Dendritic cell treated with granulocyte-macrophage colony-stimulating factor and Interleukin-4, amounts not matched to agents 40 ng/mL and 50 ng/mL, for 4 days (primary cell): ENCODE measurements around the gene AQP3.

Experiments
- H3K27ac Mint-ChIP-seq: one replicate; pipeline ENCODE4 v1.8.0; 2022; ENCODE audit warnings: mild to moderate bottlenecking, mixed read lengths
- H3K27me3 Mint-ChIP-seq: one replicate; pipeline ENCODE4 v1.8.0; 2022; ENCODE audit warnings: mild to moderate bottlenecking, mixed read lengths
- H3K36me3 Mint-ChIP-seq: one replicate; pipeline ENCODE4 v1.8.0; 2022; ENCODE audit warnings: low read depth, mixed read lengths
- H3K4me1 Mint-ChIP-seq: one replicate; pipeline ENCODE4 v1.8.0; 2022; ENCODE audit warnings: low read depth, mixed read lengths
- H3K4me3 Mint-ChIP-seq: one replicate; pipeline ENCODE4 v1.8.0; 2022; ENCODE audit warnings: mild to moderate bottlenecking, moderate library complexity, mixed read lengths
- H3K9me3 Mint-ChIP-seq: one replicate; pipeline ENCODE4 v1.8.0; 2022; ENCODE audit warnings: mixed read lengths
- intact Hi-C: fragments of 100-400 bp; cut with micrococcal nuclease; formaldehyde crosslinking; loops from one replicate; pipeline ENCODE4 v1.15.0; 2022

Gene AQP3

GRCh38 chr9:33468797-33469621 is 21.6 kb upstream of the AQP3 start:
- H3K36me3 Mint-ChIP-seq, result peaks cover 95% of the 10 kb centered on the region
- no peak overlapping the region for H3K4me3 Mint-ChIP-seq
- no peaks in the 10 kb centered on the region for H3K27me3 Mint-ChIP-seq
- no peak overlapping the region for H3K27ac Mint-ChIP-seq
- H3K4me1 Mint-ChIP-seq, result peaks cover 19% of the 10 kb centered on the region
- intact Hi-C loops, result loop anchor here (10.0 kb wide), 1 partner anchor 94 kb away; no protein-coding TSS in a partner anchor
- no peaks in the 10 kb centered on the region for H3K9me3 Mint-ChIP-seq

- peaks cover 95% of the 10 kb centered on the region for H3K36me3 Mint-ChIP-seq
- peaks cover 19% of the 10 kb centered on the region for H3K4me1 Mint-ChIP-seq
- H3K27me3 Mint-ChIP-seq, result no peaks in the 10 kb centered on the region
- H3K4me3 Mint-ChIP-seq, result no peak overlapping the region
- intact Hi-C loops, result loop anchor here (10.0 kb wide), 1 partner anchor 93 kb away; no protein-coding TSS in a partner anchor
- H3K9me3 Mint-ChIP-seq, result no peaks in the 10 kb centered on the region
- H3K27ac Mint-ChIP-seq, result no peak overlapping the region
These were observed 20.9 kb upstream of the AQP3 start for GRCh38 chr9:33468215-33468730.

GRCh38 chr9:33467526-33467925 is 20.1 kb upstream of the AQP3 start:
- Mint-ChIP-seq H3K4me1 (peaks cover 15% of the 10 kb centered on the region), H3K27ac (no peak overlapping the region), H3K27me3 (no peaks in the 10 kb centered on the region), H3K36me3 (peaks cover 99% of the 10 kb centered on the region), H3K9me3 (no peaks in the 10 kb centered on the region), H3K4me3 (no peak overlapping the region)
- intact Hi-C loops, result loop anchor here (10.0 kb wide), 1 partner anchor 93 kb away; no protein-coding TSS in a partner anchor

GRCh38 chr9:33466565-33467495 is 19.4 kb upstream of the AQP3 start:
- no peak overlapping the region for H3K4me3 Mint-ChIP-seq
- no peaks in the 10 kb centered on the region for H3K9me3 Mint-ChIP-seq
- no peak overlapping the region for H3K27ac Mint-ChIP-seq
- intact Hi-C loops, result loop anchor here (1.0 to 10.0 kb wide), 2 partner anchors 64 to 92 kb away; no protein-coding TSS in a partner anchor
- H3K27me3 Mint-ChIP-seq, result no peaks in the 10 kb centered on the region
- H3K4me1 Mint-ChIP-seq, result peaks cover 8% of the 10 kb centered on the region
- H3K36me3 Mint-ChIP-seq, result peaks cover 100% of the 10 kb centered on the region

- Mint-ChIP-seq H3K9me3 (no peaks in the 10 kb centered on the region), H3K27me3 (no peaks in the 10 kb centered on the region), H3K4me3 (no peak overlapping the region), H3K4me1 (no peaks in the 10 kb centered on the region), H3K27ac (no peak overlapping the region), H3K36me3 (peaks cover 100% of the 10 kb centered on the region)
- intact Hi-C loops, result loop anchor here (1.0 to 10.0 kb wide), 2 partner anchors 63 to 91 kb away; no protein-coding TSS in a partner anchor
These were observed 18.5 kb upstream of the AQP3 start for GRCh38 chr9:33465596-33466564.

- Mint-ChIP-seq H3K36me3 (peaks cover 99% of the 10 kb centered on the region), H3K4me3 (no peak overlapping the region), H3K27me3 (no peaks in the 10 kb centered on the region), H3K4me1 (no peaks in the 10 kb centered on the region), H3K9me3 (no peaks in the 10 kb centered on the region), H3K27ac (no peak overlapping the region)
- intact Hi-C loops, result loop anchor here (10.0 kb wide), 1 partner anchor 90 kb away; no protein-coding TSS in a partner anchor
These were observed 17.7 kb upstream of the AQP3 start for GRCh38 chr9:33465096-33465495.

- H3K27ac Mint-ChIP-seq, result no peak overlapping the region
- H3K27me3 Mint-ChIP-seq, result no peaks in the 10 kb centered on the region
- H3K4me1 Mint-ChIP-seq, result peaks cover 4% of the 10 kb centered on the region
- no peaks in the 10 kb centered on the region for H3K9me3 Mint-ChIP-seq
- intact Hi-C loops, result loop anchor here (10.0 kb wide), 1 partner anchor 89 kb away; no protein-coding TSS in a partner anchor
- H3K4me3 Mint-ChIP-seq, result no peak overlapping the region
- peaks cover 90% of the 10 kb centered on the region for H3K36me3 Mint-ChIP-seq
These were observed 16.7 kb upstream of the AQP3 start for GRCh38 chr9:33464045-33464636.

GRCh38 chr9:33463151-33463550 is 15.8 kb upstream of the AQP3 start:
- Mint-ChIP-seq H3K9me3 (no peaks in the 10 kb centered on the region), H3K4me1 (peaks cover 14% of the 10 kb centered on the region), H3K27me3 (no peaks in the 10 kb centered on the region), H3K4me3 (no peak overlapping the region), H3K27ac (no peak overlapping the region), H3K36me3 (peaks cover 80% of the 10 kb centered on the region)
- intact Hi-C loops, result loop anchor here (10.0 kb wide), 1 partner anchor 88 kb away; no protein-coding TSS in a partner anchor

- H3K4me1 Mint-ChIP-seq, result peaks cover 15% of the 10 kb centered on the region
- no peaks in the 10 kb centered on the region for H3K9me3 Mint-ChIP-seq
- no peak overlapping the region for H3K27ac Mint-ChIP-seq
- intact Hi-C loops, result loop anchor here (10.0 kb wide), 1 partner anchor 87 kb away; no protein-coding TSS in a partner anchor
- H3K27me3 Mint-ChIP-seq, result peaks cover under 1% of the 10 kb centered on the region
- H3K36me3 Mint-ChIP-seq, result peaks cover 63% of the 10 kb centered on the region
- H3K4me3 Mint-ChIP-seq, result no peak overlapping the region
These were observed 14.1 kb upstream of the AQP3 start for GRCh38 chr9:33461492-33461891.

- Mint-ChIP-seq H3K27ac (no peak overlapping the region), H3K27me3 (peaks cover 4% of the 10 kb centered on the region), H3K4me3 (no peak overlapping the region), H3K36me3 (peaks cover 57% of the 10 kb centered on the region), H3K4me1 (peaks cover 15% of the 10 kb centered on the region), H3K9me3 (no peaks in the 10 kb centered on the region)
- intact Hi-C loops, result loop anchor here (10.0 kb wide), 1 partner anchor 86 kb away; no protein-coding TSS in a partner anchor
These were observed 13.5 kb upstream of the AQP3 start for GRCh38 chr9:33460854-33461253.

- Mint-ChIP-seq H3K27ac (no peak overlapping the region), H3K36me3 (peaks cover 39% of the 10 kb centered on the region), H3K27me3 (peaks cover 4% of the 10 kb centered on the region), H3K4me1 (peaks cover 15% of the 10 kb centered on the region), H3K9me3 (no peaks in the 10 kb centered on the region), H3K4me3 (no peak overlapping the region)
- intact Hi-C loops, result no loop called here
These were observed 11.7 kb upstream of the AQP3 start for GRCh38 chr9:33459115-33459514.

GRCh38 chr9:33458444-33458843 is 11.1 kb upstream of the AQP3 start:
- H3K9me3 Mint-ChIP-seq, result no peaks in the 10 kb centered on the region
- peaks cover 4% of the 10 kb centered on the region for H3K27me3 Mint-ChIP-seq
- peaks cover 33% of the 10 kb centered on the region for H3K36me3 Mint-ChIP-seq
- H3K4me3 Mint-ChIP-seq, result no peak overlapping the region
- intact Hi-C loops, result no loop called here
- H3K4me1 Mint-ChIP-seq, result peaks cover 17% of the 10 kb centered on the region
- no peak overlapping the region for H3K27ac Mint-ChIP-seq
